ENCODE results near the gene CCDC51.
"Not testable (repeated sequence)": the region's sequence is repeated elsewhere in the genome, so short reads cannot be mapped to it uniquely, and the experiment has no call there.

CCDC51 gene

DNA sequence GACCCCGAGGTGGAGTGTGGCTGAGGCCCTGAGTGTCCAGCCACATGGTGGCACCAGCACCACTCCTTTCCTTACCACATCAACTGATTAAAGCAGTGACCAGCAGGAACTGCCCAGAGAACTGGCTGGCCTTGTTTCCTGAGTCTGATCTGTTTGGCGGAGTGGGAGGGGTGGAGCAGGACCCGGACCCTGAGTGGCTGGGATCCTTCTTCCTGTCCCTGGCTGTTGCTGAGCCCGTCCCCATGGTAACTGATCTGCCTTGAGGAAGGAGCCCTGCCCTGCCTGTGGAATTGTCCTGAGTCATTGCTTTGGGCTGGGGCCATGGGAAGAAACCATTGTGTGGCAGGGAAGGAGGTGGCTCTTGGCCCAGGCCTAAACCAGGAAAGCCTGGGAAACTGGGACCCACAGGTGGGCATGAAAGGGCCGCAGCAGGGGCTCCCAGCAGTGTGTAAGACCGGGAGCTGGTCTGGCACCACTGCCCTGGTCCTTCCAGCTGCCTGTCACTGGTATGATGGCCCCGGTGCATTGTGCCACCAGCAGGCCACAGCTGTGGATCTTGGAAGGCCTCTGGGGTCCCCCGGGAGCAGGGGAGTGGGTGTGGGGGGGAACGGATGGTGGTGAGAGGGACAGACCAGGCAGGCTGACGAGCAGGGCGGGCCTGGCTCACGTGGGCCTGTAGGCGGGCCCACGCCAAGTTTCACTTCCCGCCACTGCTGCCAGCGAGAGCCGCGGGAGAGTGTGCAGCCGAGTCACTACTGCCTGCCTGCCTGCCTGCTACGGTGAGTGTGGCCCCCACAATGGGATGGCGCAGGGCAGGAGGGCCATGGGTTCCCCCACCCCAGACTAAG lies 25.8 kb upstream of the CCDC51 start:
- peak; percentile 79 for DNase-seq

GRCh38 chr3:48465237-48465530 lies 25.3 kb upstream of the CCDC51 start:
- DNase-seq: no peak

DNA sequence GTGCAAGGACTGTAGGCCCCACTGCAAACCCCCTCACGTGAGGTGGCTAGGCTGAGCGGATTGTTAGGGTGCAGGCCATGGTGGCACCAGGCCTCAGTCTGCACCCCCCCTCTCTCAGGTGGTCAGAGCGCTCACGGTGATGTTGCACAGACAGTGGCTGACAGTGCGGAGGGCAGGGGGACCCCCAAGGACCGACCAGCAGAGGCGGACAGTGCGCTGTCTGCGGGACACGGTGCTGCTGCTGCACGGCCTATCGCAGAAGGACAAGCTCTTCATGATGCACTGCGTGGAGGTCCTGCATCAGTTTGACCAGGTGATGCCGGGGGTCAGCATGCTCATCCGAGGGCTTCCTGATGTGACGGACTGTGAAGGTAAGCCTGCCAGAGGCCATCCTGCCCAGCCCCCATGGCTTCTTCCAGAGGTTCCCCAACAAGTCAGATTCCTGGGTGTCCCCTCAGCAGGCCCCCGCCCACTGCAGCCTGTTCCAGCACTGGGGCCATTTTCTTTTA lies 24.8 kb upstream of the CCDC51 start:
- no peak for DNase-seq

- DNase-seq: no peak
Observed at GRCh38 chr3:48463703-48464102, 23.8 kb upstream of the CCDC51 start.

- DNase-seq: not testable (repeated sequence)
Observed at GRCh38 chr3:48461767-48462166, 21.8 kb upstream of the CCDC51 start.

- DNase-seq: no peak
Observed at GRCh38 chr3:48460517-48460902, 20.6 kb upstream of the CCDC51 start.

DNA sequence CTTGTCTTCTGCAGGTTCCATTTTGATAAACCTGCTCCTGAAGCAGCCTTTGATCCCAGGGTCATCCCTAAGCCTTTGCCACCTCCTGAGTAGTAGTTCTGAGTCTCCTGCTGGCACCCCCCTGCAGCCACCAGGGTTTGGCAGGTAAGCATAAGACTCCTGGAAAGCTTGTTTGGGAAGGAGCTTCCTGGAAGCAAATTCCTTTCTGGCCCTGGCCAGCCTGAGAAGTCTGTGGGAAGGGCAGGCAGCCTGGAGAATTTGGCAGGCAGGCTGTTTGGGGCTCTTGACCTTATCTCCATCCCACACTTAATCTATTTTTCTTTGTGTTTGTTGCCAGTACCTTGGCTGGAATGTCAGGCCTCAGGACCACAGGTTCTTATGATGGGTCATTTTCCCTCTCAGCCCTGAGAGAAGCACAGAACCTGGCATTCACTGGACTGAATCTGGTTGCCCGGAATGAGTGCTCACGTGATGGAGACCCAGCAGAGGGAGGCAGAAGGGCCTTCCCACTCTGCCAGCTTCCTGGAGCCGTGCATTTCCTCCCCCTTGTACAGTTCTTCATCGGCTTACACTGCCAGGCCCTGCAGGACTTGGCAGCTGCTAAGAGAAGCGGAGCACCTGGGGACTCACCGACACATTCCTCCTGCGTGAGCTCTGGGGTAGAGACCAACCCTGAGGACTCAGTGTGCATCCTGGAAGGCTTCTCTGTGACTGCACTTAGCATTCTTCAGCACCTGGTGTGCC lies 20.0 kb upstream of the CCDC51 start:
- DNase-seq: no peak

DNA sequence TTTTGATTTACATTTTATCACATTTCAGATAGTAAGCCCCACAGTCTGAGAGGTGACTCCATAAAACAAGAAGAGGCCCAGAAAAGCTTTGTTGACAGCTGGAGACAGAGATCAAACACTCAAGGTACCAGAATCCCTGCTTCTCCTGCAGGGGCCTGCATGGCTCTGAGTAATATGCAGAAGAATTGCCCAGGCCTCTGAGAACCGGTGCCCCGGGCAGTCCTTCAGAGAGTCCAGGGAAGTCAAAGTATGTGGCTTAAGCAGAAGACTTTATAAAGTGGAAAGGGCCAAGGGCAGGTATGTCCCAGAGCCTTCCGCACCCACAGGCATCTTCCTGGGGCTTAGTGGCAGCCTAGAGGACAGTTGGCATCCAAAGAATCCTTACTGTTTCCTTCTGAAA lies 19.4 kb upstream of the CCDC51 start:
- DNase-seq: no peak

DNA sequence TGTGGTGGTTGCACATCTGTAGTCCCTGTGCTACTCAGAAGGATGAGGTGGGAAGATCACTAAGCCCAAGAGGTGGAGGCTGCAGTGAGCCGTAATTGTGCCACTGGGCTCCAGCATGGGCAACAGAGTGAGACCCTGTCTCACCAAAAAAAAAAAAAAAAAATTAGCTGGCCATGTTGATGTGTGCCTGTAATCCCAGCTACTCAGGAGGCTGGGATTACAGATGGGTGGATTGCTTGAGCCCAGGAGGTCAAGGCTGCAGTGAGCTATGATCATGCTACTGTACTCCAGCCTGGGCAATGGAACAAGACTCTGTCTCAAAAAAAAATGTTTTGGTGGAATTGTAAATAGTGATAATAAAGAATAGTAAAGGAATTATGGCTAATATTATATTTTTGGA lies 16.5 kb upstream of the CCDC51 start:
- DNase-seq: no peak

- no peak for DNase-seq
Observed at GRCh38 chr3:48451270-48451669, 11.4 kb upstream of the CCDC51 start.

DNA sequence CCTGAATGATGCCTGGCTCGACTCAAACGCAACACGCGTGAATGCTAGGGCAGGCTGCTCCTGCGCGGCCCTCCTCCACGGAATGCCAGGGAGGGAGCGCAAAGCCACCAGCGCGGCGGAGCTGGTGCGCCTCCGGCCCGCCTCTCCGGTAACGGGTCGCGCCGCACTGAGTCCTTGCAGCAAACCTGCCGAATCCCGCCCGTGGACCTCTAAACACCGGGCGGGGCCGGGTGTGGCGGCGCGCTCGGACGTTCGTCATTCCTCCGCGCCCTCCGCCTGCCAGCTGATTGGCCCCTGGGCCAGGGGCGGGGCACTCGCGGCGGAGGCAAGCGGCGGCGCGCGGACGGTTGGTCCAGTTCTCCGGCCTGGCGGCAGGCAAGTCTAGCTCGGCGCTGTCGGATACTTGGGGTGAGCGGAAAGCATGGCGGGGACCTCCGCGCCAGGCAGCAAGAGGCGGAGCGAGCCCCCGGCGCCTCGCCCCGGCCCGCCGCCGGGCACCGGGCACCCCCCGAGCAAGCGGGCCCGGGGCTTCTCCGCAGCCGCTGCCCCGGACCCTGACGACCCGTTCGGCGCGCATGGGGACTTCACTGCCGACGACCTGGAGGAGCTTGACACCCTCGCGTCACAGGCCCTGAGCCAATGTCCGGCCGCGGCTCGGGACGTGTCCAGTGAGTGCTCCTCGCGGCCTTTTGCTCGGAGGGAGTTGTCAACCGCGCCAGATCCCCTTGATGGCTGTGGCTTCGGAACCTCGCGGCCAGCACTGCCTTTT lies 6.7 kb upstream of the CCDC51 start, which contains the start of gene ATRIP:
ATRIP (plus strand) TSS at position 313 of the 769 bp plus-strand sequence; CDS start at position 422, 109 bp downstream.
- DNase-seq: peak; percentile 86

- DNase-seq: no peak
Observed at GRCh38 chr3:48446043-48446424, 6.1 kb upstream of the CCDC51 start.

GRCh38 chr3:48445277-48445882 lies 5.5 kb upstream of the CCDC51 start:
- DNase-seq: no peak

DNA sequence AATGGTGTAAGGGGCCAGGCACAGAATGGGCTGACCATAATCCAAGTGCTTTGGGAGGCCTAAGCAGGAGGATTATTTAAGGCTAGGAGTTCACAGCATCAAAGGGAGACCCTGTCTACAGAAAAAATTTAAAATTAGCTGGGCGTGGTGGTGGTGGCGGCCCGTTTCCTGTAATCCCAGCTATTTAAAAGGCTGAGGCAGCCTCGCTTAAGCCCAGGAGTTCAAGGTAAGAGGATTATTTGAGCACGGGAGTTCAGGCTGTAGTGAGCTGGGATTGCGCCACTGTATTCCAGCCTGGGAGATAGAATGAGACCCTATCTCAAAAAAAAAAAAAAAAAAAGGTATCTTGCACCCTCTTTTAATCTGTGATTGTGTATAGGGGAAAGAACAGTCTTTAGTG lies 2.0 kb upstream of the CCDC51 start:
- no peak for DNase-seq

DNA sequence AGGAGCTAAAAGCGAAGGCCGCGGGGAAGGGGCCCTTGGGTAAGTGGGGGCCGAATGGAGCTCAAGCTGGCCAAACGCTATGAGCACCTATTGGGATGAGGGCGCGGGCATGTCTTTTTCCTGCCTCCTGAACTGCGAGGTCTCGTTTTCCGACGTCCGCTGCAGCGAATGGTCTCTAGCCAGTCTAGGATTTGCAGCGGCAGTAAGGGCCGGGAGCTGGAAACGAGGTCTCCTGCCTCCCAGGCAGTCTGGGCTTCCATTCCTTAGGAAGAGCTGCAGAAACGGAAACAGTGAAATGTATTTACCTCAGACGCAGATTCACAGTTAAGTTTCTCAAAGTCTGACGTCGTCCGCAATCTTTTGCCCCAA lies 655 bp upstream of the CCDC51 start:
- DNase-seq: no peak

DNA sequence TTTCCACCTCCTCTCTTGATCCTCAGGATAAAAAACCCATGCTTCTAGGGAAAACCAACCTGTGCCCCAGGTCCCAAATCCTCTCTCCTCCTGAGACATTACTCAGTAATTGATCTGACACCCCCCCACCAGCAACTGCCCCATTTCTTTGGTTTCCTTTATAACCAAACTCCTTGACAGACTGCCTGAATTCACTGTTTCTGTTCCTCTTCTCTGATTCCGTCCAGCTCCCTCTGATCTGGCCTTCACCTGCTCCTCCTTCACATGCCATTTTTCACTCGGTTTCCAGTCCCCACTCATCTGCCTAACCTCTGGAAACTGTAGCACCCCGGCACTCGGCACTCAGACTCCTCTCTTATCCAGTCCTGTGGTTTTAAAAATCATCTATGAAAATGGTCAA lies 2.1 kb downstream of the CCDC51 start:
- no peak for DNase-seq

- no peak for DNase-seq
Observed at GRCh38 chr3:48436855-48437254, 3.1 kb downstream of the CCDC51 start.

- DNase-seq: no peak
Observed at GRCh38 chr3:48436477-48436787, 3.5 kb downstream of the CCDC51 start.

- DNase-seq: peak; percentile 89
Observed at GRCh38 chr3:48435774-48436476, 4.0 kb downstream of the CCDC51 start.

DNA sequence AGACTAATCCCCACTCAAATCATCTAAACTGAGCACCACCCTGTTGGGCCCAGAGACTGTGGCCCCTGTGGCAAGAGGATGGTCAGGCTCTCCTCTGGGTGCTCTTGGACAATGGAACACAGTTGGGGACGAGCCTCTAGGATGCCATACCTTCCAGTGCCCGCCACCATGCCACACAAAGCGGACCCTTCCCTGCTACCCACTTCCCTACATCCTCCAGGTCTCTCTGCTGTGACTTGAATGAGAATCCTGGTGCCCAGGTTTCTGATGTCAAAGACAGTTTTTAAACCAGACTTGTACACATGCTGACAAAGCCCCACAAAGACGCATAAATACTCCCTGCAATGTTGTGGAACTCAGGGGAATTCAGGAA lies 4.7 kb downstream of the CCDC51 start:
- DNase-seq: no peak

GRCh38 chr3:48434591-48435222 lies 5.2 kb downstream of the CCDC51 start:
- no peak for DNase-seq

GRCh38 chr3:48433472-48434118 lies 6.3 kb downstream of the CCDC51 start:
- DNase-seq: no peak

All from stimulated activated CD4-positive, alpha-beta T cell treated with anti-CD3 and anti-CD28 coated beads, Interleukin-4, amount 100 ng/mL, for 24 hours (primary cell).